Right forelimb (tissue), 1 donor: ENCODE results near the gene CRTAC1.

Experiments used
- DNase-seq: peaks from one replicate; pipeline ENCODE4 v3.0.0-alpha.2; 2018

Gene CRTAC1

GRCh38 chr10:97827702-97828291, 202.6 kb downstream of the CRTAC1 start:
- DNase-seq = no peak

GRCh38 chr10:97826892-97827291, 203.5 kb downstream of the CRTAC1 start:
- no peak for DNase-seq

- DNase-seq = peak; percentile 52
Measured at GRCh38 chr10:97825020-97825760, 205.2 kb downstream of the CRTAC1 start.

GRCh38 chr10:97823734-97824133, 206.7 kb downstream of the CRTAC1 start:
- DNase-seq = no peak

GRCh38 chr10:97822261-97822687, 208.1 kb downstream of the CRTAC1 start:
- DNase-seq = no peak

- DNase-seq = no peak
Measured at GRCh38 chr10:97821308-97822038, 208.9 kb downstream of the CRTAC1 start.

- no peak for DNase-seq
Measured at GRCh38 chr10:97820096-97820704, 210.2 kb downstream of the CRTAC1 start.

- DNase-seq = no peak
Measured at GRCh38 chr10:97818572-97818971, 211.8 kb downstream of the CRTAC1 start.

- no peak for DNase-seq
Measured at GRCh38 chr10:97816609-97817008, 213.8 kb downstream of the CRTAC1 start.
